ENCODE data around the gene IPO4. TPM values are rescaled to one million over a fixed set of nuclear protein-coding genes. Genes with fewer than 3 reads are reported as not detected.

IPO4 gene
- total and polyA plus RNA-seq, 2 of the 13 experiments (the other 11 are each of a cell fraction or from before 2014, with no cell fraction given), result 39.0 to 179 TPM

GRCh38 chr14:24233538-24233866, 44.9 kb upstream of the IPO4 start (continued):
- TF ChIP-seq RBM22 (optimal IDR thresholded peaks at IDR 0.05; ENCODE audit: low read length), result no peak
- TF ChIP-seq, protein P1, sequence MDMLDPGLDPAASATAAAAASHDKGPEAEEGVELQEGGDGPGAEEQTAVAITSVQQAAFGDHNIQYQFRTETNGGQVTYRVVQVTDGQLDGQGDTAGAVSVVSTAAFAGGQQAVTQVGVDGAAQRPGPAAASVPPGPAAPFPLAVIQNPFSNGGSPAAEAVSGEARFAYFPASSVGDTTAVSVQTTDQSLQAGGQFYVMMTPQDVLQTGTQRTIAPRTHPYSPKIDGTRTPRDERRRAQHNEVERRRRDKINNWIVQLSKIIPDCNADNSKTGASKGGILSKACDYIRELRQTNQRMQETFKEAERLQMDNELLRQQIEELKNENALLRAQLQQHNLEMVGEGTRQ (IDR thresholded peaks at IDR 0.05; ENCODE audit: low read depth, low read length), result peak; percentile 17; the same call in 1 of the 2 replicates
- TF ChIP-seq, protein P1 (CRISPR knock-in tag; IDR thresholded peaks at IDR 0.05; ENCODE audit: borderline replicate concordance), result no peak
- TF ChIP-seq ZNF83 (CRISPR knock-in tag; IDR thresholded peaks at IDR 0.05; ENCODE audit: borderline replicate concordance), result no peak
- 0 out of 2 replicates have a peak, but pooled peaks have one; percentile 12 for TF ChIP-seq ZBTB21 (CRISPR knock-in tag; IDR thresholded peaks at IDR 0.05)
- 0 out of 2 replicates have a peak, but pooled peaks have one; percentile 29 for TF ChIP-seq ZNF567 (CRISPR knock-in tag; IDR thresholded peaks at IDR 0.05; ENCODE audit: borderline replicate concordance)
- TF ChIP-seq THRA (CRISPR knock-in tag; IDR thresholded peaks at IDR 0.05; ENCODE audit: borderline replicate concordance), result no peak
- TF ChIP-seq, protein P2, sequence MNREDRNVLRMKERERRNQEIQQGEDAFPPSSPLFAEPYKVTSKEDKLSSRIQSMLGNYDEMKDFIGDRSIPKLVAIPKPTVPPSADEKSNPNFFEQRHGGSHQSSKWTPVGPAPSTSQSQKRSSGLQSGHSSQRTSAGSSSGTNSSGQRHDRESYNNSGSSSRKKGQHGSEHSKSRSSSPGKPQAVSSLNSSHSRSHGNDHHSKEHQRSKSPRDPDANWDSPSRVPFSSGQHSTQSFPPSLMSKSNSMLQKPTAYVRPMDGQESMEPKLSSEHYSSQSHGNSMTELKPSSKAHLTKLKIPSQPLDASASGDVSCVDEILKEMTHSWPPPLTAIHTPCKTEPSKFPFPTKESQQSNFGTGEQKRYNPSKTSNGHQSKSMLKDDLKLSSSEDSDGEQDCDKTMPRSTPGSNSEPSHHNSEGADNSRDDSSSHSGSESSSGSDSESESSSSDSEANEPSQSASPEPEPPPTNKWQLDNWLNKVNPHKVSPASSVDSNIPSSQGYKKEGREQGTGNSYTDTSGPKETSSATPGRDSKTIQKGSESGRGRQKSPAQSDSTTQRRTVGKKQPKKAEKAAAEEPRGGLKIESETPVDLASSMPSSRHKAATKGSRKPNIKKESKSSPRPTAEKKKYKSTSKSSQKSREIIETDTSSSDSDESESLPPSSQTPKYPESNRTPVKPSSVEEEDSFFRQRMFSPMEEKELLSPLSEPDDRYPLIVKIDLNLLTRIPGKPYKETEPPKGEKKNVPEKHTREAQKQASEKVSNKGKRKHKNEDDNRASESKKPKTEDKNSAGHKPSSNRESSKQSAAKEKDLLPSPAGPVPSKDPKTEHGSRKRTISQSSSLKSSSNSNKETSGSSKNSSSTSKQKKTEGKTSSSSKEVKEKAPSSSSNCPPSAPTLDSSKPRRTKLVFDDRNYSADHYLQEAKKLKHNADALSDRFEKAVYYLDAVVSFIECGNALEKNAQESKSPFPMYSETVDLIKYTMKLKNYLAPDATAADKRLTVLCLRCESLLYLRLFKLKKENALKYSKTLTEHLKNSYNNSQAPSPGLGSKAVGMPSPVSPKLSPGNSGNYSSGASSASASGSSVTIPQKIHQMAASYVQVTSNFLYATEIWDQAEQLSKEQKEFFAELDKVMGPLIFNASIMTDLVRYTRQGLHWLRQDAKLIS (CRISPR knock-in tag; IDR thresholded peaks at IDR 0.05), result 0 out of 2 replicates have a peak, but pooled peaks have one; percentile 3
- no peak for TF ChIP-seq MEIS1 (CRISPR knock-in tag; IDR thresholded peaks at IDR 0.05; ENCODE audit: borderline replicate concordance)
- TF ChIP-seq STAT5B (CRISPR knock-in tag; IDR thresholded peaks at IDR 0.05), result no peak
- TF ChIP-seq, protein P3, sequence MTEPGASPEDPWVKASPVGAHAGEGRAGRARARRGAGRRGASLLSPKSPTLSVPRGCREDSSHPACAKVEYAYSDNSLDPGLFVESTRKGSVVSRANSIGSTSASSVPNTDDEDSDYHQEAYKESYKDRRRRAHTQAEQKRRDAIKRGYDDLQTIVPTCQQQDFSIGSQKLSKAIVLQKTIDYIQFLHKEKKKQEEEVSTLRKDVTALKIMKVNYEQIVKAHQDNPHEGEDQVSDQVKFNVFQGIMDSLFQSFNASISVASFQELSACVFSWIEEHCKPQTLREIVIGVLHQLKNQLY (CRISPR knock-in tag; IDR thresholded peaks at IDR 0.05), result no peak
- TF ChIP-seq MAF1 (CRISPR knock-in tag; IDR thresholded peaks at IDR 0.05; ENCODE audit: borderline replicate concordance), result no peak
- TF ChIP-seq PHF21A (CRISPR knock-in tag; IDR thresholded peaks at IDR 0.05), result peak; percentile 41; the same call in 1 of the 2 replicates
- TF ChIP-seq ZNF720 (CRISPR knock-in tag; IDR thresholded peaks at IDR 0.05), result no peak
- TF ChIP-seq ZSCAN30 (CRISPR knock-in tag; IDR thresholded peaks at IDR 0.05), result no peak
- no peak for TF ChIP-seq POLR2AphosphoS5 (IDR thresholded peaks at IDR 0.05; ENCODE audit: low read depth, low read length)
- TF ChIP-seq MZF1 (CRISPR knock-in tag; IDR thresholded peaks at IDR 0.05; ENCODE audit: borderline replicate concordance), result peak; percentile 88; the same call in 1 of the 2 replicates
- TF ChIP-seq TP53 (CRISPR knock-in tag; conservative IDR thresholded peaks at IDR 0.05), result no peak
- no peak for TF ChIP-seq NR1H2 (CRISPR knock-in tag; IDR thresholded peaks at IDR 0.05; ENCODE audit: borderline replicate concordance, low read depth)
- TF ChIP-seq ZNF549 (CRISPR knock-in tag; IDR thresholded peaks at IDR 0.05), result no peak
- peak; percentile 19; the same call in 1 of the 2 replicates for TF ChIP-seq KDM1A (CRISPR knock-in tag; IDR thresholded peaks at IDR 0.05)
- no peak for TF ChIP-seq ZFP82 (CRISPR knock-in tag; IDR thresholded peaks at IDR 0.05; ENCODE audit: borderline replicate concordance)

Measured in HepG2 (cell line).